Activated CD8-positive, alpha-beta T cell treated with anti-CD3 and anti-CD28 coated beads for 36 hours (primary cell): ENCODE data around the gene GPR142. TPM values are rescaled to one million over a fixed set of nuclear protein-coding genes. Genes with fewer than 3 reads are reported as not detected.

Source experiments
- ATAC-seq: fragments of 200-7000 bp; cut with Tn5 transposase; one replicate; pipeline ENCODE4 v1.10.0; 2021; ENCODE audit warnings: mild to moderate bottlenecking, moderate library complexity
- CTCF ChIA-PET: fragments of 350-600 bp; sonication (Branson Sonifier 250); formaldehyde crosslinking; loops from one replicate; lab custom pipeline; 2021; ENCODE audit warnings: antibody characterized with exemption; lab: Charles Lee
- POLR2A ChIA-PET: fragments of 350-600 bp; sonication (Branson Sonifier 250); formaldehyde crosslinking; loops from one replicate; lab custom pipeline; 2021; ENCODE audit warnings: antibody characterized with exemption; lab: Charles Lee
- DNase-seq: peaks from one replicate; pipeline ENCODE4 v3.0.0-alpha.2; 2020
- H3K27ac Mint-ChIP-seq: one replicate; pipeline ENCODE4 v1.8.0; 2021; ENCODE audit warnings: mild to moderate bottlenecking, mixed read lengths
- H3K27me3 Mint-ChIP-seq: one replicate; pipeline ENCODE4 v1.8.0; 2021; ENCODE audit warnings: mixed read lengths
- H3K36me3 Mint-ChIP-seq: one replicate; pipeline ENCODE4 v1.8.0; 2021; ENCODE audit warnings: low read depth, mixed read lengths
- H3K4me1 Mint-ChIP-seq: one replicate; pipeline ENCODE4 v1.8.0; 2021; ENCODE audit warnings: low read depth, mixed read lengths
- H3K4me3 Mint-ChIP-seq: one replicate; pipeline ENCODE4 v1.8.0; 2021; ENCODE audit warnings: mild to moderate bottlenecking, moderate library complexity, mixed read lengths
- H3K9me3 Mint-ChIP-seq: one replicate; pipeline ENCODE4 v1.8.0; 2021; ENCODE audit warnings: mixed read lengths
- intact Hi-C: fragments of 100-400 bp; cut with micrococcal nuclease; formaldehyde crosslinking; loops from one replicate; pipeline ENCODE4 v1.10.0; 2022
- total RNA-seq, 2 experiments: library from RNA; stranded (reverse); gene quantifications; one replicate each; pipeline ENCODE4 v1.2.3, GENCODE V29; 2021
- TF ChIP-seq, protein P1 (sequence below): fragments of 200-600 bp; IDR thresholded peaks from one replicate; pipeline ENCODE4 v1.8.0; 2022; ENCODE audit warnings: antibody characterized with exemption, mild to moderate bottlenecking

GPR142 gene
- total RNA-seq, 2 experiments from 2014 or later: not detected

DNA sequence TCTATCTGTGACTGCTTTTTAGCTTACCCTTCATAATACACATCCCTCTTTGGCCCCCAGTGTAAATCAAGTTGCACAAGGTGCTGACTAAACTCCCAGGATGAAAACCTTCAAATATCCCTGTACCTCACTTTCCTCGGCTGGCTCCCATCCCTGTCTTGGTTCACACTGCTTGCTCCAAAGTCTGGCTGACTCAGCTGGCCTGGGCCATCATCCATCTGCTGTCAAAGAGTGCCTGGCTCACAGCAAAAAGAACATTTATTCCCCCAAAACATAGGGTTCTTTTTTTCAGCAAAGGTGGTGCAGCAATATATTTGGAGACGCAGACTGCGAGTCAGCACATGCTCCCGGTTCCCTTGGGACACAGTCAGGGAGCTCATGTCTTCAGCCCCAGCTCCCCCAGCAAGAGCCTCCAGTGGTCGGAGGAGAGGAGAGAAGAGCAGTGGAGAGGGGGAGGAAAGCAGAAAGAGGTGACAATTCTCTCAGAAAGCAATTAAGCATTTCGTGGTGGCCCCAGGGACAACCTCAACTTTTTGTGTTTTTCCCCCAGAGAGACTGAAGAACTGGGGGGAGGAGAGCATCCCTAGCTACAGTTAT lies 26.1 kb downstream of the GPR142 start:
- POLR2A ChIA-PET: interaction anchor here (0.8 kb wide), 1 partner anchor 13 kb away, joined by 3 read pairs; no protein-coding TSS in a partner anchor
- H3K4me1 Mint-ChIP-seq: no peaks in the 10 kb centered on the region
- no peak overlapping the region for H3K4me3 Mint-ChIP-seq
- no peak for DNase-seq
- H3K27me3 Mint-ChIP-seq: peaks cover 1% of the 10 kb centered on the region
- CTCF ChIA-PET: interaction anchor here (1.1 to 6.4 kb wide), 5 partner anchors 14 to 101 kb away, joined by 3 to 43 read pairs (median 6); partner anchors contain the start of gene GPR142
- no peak overlapping the region for H3K27ac Mint-ChIP-seq
- no peaks in the 10 kb centered on the region for H3K9me3 Mint-ChIP-seq
- intact Hi-C loops: no loop called here
- H3K36me3 Mint-ChIP-seq: no peaks in the 10 kb centered on the region
- TF ChIP-seq, protein P1, sequence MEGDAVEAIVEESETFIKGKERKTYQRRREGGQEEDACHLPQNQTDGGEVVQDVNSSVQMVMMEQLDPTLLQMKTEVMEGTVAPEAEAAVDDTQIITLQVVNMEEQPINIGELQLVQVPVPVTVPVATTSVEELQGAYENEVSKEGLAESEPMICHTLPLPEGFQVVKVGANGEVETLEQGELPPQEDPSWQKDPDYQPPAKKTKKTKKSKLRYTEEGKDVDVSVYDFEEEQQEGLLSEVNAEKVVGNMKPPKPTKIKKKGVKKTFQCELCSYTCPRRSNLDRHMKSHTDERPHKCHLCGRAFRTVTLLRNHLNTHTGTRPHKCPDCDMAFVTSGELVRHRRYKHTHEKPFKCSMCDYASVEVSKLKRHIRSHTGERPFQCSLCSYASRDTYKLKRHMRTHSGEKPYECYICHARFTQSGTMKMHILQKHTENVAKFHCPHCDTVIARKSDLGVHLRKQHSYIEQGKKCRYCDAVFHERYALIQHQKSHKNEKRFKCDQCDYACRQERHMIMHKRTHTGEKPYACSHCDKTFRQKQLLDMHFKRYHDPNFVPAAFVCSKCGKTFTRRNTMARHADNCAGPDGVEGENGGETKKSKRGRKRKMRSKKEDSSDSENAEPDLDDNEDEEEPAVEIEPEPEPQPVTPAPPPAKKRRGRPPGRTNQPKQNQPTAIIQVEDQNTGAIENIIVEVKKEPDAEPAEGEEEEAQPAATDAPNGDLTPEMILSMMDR: no peak
- no peak for ATAC-seq

- intact Hi-C loops: no loop called here
- no peak for ATAC-seq
- Mint-ChIP-seq H3K27ac (no peak overlapping the region), H3K36me3 (no peaks in the 10 kb centered on the region), H3K27me3 (peaks cover 1% of the 10 kb centered on the region), H3K4me1 (no peaks in the 10 kb centered on the region), H3K9me3 (no peaks in the 10 kb centered on the region), H3K4me3 (no peak overlapping the region)
- DNase-seq: no peak
- POLR2A ChIA-PET: interaction anchor here (1.2 kb wide), 1 partner anchor 136 kb away, joined by 3 read pairs; no protein-coding TSS in a partner anchor
- TF ChIP-seq, protein P1: no peak
- CTCF ChIA-PET: interaction anchor here (2.4 to 6.4 kb wide), 3 partner anchors 15 to 100 kb away, joined by 6 to 43 read pairs (median 35); partner anchors contain the start of gene GPR142
Measured at GRCh38 chr17:74394275-74394950, 27.1 kb downstream of the GPR142 start.

DNA sequence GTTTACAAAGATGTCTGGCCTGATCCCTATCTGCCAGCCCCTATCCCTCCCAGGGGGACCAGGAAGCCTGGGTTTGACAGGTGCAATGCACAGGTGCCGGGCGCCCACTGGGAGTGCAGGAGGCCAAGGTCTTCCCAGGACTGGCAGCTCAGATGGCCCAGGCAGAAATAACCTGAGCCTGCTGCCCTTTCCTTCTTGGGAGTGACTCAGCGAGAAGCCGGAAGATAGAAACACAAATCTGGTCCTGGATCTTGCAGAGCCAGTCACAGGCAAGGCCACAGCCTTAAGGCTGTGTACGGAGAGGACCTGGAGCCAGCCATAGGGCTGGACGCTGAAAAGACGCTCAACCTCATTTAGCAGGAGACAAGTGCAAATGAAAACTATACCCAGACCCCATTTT lies 27.7 kb downstream of the GPR142 start:
- ChIA-PET POLR2A (interaction anchor here (1.2 kb wide), 1 partner anchor 135 kb away, joined by 3 read pairs; no protein-coding TSS in a partner anchor), CTCF (interaction anchor here (1.2 to 6.4 kb wide), 4 partner anchors 15 to 99 kb away, joined by 3 to 43 read pairs (median 20); partner anchors contain the start of gene GPR142)
- Mint-ChIP-seq H3K27ac (no peak overlapping the region), H3K9me3 (no peaks in the 10 kb centered on the region), H3K4me3 (no peak overlapping the region), H3K27me3 (peaks cover 1% of the 10 kb centered on the region), H3K36me3 (no peaks in the 10 kb centered on the region), H3K4me1 (no peaks in the 10 kb centered on the region)
- intact Hi-C loops: no loop called here
- TF ChIP-seq, protein P1: no peak
- no peak for ATAC-seq
- DNase-seq: no peak

DNA sequence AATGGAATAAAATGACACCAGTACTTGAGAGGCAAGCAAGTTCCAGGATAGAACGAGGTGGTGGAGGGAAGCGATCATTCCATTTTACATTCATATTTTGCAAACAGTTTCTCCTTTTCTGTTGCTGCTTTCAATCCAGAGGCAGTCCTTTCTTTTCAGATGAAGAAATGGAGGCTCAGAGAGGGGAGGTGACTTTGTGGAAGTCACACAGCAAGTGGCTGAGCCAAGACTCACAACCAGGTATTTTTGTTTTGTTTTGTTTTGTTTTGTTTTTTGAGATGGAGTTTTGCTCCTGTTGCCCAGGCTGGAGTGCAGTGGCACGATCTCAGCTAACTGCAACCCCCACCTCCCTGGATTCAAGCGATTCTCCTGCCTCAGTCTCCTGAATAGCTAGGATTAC lies 29.3 kb downstream of the GPR142 start:
- Mint-ChIP-seq H3K27me3 (peaks cover 1% of the 10 kb centered on the region), H3K36me3 (no peaks in the 10 kb centered on the region), H3K4me1 (no peaks in the 10 kb centered on the region), H3K4me3 (no peak overlapping the region), H3K27ac (no peak overlapping the region), H3K9me3 (no peaks in the 10 kb centered on the region)
- intact Hi-C loops: no loop called here
- no peak for ATAC-seq
- ChIA-PET CTCF (interaction anchor here (6.4 kb wide), 1 partner anchor 28 kb away, joined by 35 read pairs; the partner anchor contains the start of gene GPR142), POLR2A (no interaction called here)
- TF ChIP-seq, protein P1: no peak
- DNase-seq: no peak
